BE2C (cell line): ENCODE results near the gene CFHR5. TPM values are rescaled to one million over a fixed set of nuclear protein-coding genes. Genes with fewer than 3 reads are reported as not detected.
"Not testable (repeated sequence)": the region's sequence is repeated elsewhere in the genome, so short reads cannot be mapped to it uniquely, and the experiment has no call there.

ENCODE experiments used
- DNase-seq: peaks from one replicate; pipeline ENCODE4 v3.0.0-alpha.2; 2020
- H3K27me3 ChIP-seq: fragments of 250-450 bp; sonication (Bioruptor Pico); 2 replicates; pipeline ENCODE4 v1.5.1; 2020; ENCODE audit warnings: mild to moderate bottlenecking
- H3K36me3 ChIP-seq: fragments of 250-450 bp; sonication (Bioruptor Pico); 2 replicates; pipeline ENCODE4 v1.5.1; 2020; ENCODE audit warnings: mild to moderate bottlenecking
- H3K4me1 ChIP-seq: fragments of 250-450 bp; sonication (Bioruptor Pico); 2 replicates; pipeline ENCODE4 v1.5.1; 2020
- H3K4me3 ChIP-seq: 2 replicates; pipeline ENCODE4 v1.5.1; 2011; ENCODE audit warnings: low read depth, low read length
- H3K9me3 ChIP-seq: fragments of 250-450 bp; sonication (Bioruptor Pico); 2 replicates; pipeline ENCODE4 v1.5.1; 2020
- polyA plus RNA-seq: library from polyadenylated mRNA; unstranded; fragments of >200 nt; gene quantifications from one replicate; pipeline ENCODE4 v1.2.1, GENCODE V29; 2012; ENCODE audit warnings: low read depth, missing spikeins; ENCODE audit not compliant: insufficient read length, insufficient read depth
- TF ChIP-seq, protein P1 (sequence below): IDR thresholded peaks from 2 replicates; pipeline ENCODE4 v1.5.1; 2012; ENCODE audit warnings: mild to moderate bottlenecking, low read depth, low read length

CFHR5 gene
- polyA plus RNA-seq, result not detected

DNA sequence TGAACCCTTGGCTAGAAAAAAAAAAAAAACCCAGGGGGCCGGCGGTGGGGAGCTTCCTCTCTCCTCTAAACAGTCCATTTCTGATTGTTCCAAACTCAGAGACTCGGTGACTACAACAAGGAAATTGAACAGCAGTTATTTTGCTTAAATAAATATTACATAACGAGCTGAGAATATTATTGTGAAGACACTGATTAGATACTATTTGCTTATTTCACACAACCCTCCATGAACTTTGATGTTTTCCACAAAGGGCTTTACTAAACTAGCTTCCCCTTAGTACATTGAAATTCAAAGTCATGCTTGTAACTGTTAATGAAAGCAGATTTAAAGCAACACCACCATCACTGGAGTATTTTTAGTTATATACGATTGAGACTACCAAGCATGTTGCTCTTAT lies at the start of gene CFHR5:
TSS of gene CFHR5 (plus strand) at position 279 of the 400 bp plus-strand sequence. CDS start at position 388, 109 bp downstream.
- Histone ChIP-seq H3K36me3 (no peaks in the 10 kb centered on the region), H3K4me3 (no peak within 1 kb of the TSS), H3K27me3 (peaks cover 9% of the 10 kb centered on the region), H3K9me3 (no peaks in the 10 kb centered on the region), H3K4me1 (no peaks in the 10 kb centered on the region)
- TF ChIP-seq, protein P1, sequence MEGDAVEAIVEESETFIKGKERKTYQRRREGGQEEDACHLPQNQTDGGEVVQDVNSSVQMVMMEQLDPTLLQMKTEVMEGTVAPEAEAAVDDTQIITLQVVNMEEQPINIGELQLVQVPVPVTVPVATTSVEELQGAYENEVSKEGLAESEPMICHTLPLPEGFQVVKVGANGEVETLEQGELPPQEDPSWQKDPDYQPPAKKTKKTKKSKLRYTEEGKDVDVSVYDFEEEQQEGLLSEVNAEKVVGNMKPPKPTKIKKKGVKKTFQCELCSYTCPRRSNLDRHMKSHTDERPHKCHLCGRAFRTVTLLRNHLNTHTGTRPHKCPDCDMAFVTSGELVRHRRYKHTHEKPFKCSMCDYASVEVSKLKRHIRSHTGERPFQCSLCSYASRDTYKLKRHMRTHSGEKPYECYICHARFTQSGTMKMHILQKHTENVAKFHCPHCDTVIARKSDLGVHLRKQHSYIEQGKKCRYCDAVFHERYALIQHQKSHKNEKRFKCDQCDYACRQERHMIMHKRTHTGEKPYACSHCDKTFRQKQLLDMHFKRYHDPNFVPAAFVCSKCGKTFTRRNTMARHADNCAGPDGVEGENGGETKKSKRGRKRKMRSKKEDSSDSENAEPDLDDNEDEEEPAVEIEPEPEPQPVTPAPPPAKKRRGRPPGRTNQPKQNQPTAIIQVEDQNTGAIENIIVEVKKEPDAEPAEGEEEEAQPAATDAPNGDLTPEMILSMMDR, result no peak
- no peak for DNase-seq

DNA sequence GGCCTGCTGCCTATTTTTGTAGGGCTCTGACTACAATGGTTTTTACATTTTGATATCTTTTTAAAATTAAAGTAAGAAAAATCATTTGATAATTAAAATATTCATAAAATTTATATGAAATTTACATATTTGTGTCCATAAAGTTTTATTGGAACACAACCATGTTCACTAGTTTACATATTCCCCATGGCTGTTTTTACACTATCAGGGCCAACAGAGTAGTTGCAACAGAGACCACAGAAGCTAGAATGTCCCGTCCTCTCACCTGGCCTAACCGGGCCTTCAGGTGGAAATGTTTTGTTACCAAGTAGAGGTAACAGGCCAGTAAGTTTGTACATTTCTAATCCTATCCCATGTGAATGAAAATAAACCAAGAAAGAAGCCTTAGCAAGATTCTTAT lies 44.5 kb upstream of the CFHR5 start:
- H3K4me3 ChIP-seq, H3K36me3 ChIP-seq, H3K4me1 ChIP-seq, H3K9me3 ChIP-seq, H3K27me3 ChIP-seq, DNase-seq: not testable (repeated sequence)

DNA sequence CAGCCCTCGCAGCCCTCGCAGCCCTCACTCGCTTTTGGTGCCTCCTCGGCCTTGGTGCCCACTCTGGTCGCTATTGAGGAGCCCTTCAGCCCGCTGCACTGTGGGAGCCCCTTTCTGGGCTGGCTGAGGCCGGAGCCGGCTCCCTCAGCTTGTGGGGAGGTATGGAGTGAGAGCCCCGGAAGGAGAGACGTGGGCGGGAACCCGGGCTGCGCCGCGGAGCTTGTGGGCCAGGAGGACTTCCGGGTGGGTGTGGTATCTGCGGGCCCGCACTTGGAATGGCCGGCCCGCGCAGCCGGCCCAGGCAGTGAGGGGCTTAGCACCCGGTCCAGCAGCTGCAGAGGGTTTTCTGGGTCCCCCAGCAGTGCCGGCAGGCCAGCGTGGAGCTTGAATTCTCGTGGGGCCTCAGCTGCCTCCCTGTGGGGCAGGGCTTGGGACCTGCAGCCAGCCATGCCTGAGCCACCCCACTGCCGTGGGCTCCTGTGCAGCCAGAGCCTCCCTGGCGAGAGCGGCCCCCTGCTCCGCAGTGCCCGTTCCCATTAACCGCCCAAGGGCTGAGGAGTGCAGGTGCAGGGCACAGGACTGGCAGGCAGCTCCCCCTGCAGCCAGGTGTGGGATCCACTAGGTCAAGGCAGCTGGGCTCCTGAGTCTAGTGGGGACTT lies 43.7 kb upstream of the CFHR5 start:
- H3K4me3 ChIP-seq, result no peak overlapping the region
- DNase-seq, result peak; percentile 8
- no peaks in the 10 kb centered on the region for H3K36me3 ChIP-seq
- no peaks in the 10 kb centered on the region for H3K4me1 ChIP-seq
- no peaks in the 10 kb centered on the region for H3K27me3 ChIP-seq
- TF ChIP-seq, protein P1, result no peak
- no peaks in the 10 kb centered on the region for H3K9me3 ChIP-seq

DNA sequence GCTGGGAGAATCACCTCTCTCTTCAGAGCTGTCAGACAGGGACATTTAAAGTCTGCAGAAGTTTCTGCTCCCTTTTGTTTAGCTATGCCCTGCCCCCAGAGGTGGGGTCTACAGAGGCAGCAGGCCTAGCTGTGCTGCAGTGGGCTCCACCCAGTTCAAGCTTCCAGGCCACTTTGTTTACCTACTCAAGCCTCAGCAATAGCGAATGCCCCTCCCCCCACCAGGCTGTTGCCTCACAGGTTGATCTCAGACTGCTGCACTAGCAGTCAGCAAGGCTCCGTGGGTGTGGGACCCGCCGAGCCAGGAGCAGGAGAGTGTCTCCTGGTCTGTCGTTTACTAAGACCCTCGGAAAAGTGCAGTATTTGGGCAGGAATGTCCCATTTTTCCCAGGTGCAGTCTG lies 35.9 kb upstream of the CFHR5 start:
- not testable (repeated sequence) for DNase-seq, H3K9me3 ChIP-seq, H3K4me3 ChIP-seq, H3K4me1 ChIP-seq, H3K36me3 ChIP-seq, H3K27me3 ChIP-seq

DNA sequence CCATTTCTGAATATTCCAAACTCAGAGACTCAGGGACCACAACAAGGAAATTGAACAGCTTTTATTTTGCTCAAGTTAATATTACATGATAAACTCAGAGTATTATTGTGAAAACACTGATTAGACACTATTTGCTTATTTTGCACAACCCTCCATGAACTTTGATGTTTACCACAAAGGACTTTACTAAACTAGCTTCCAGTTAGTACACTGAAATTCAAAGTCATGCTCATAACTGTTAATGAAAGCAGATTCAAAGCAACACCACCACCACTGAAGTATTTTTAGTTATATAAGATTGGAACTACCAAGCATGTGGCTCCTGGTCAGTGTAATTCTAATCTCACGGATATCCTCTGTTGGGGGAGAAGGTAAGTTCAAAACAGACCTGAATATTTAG lies 33.8 kb upstream of the CFHR5 start, which contains the start of gene CFHR2:
TSS of gene CFHR2 (plus strand) at position 171 of the 400 bp plus-strand sequence. CDS start at position 314, 143 bp downstream.
- H3K36me3 ChIP-seq, H3K4me1 ChIP-seq, H3K9me3 ChIP-seq, H3K27me3 ChIP-seq, DNase-seq, H3K4me3 ChIP-seq: not testable (repeated sequence)

DNA sequence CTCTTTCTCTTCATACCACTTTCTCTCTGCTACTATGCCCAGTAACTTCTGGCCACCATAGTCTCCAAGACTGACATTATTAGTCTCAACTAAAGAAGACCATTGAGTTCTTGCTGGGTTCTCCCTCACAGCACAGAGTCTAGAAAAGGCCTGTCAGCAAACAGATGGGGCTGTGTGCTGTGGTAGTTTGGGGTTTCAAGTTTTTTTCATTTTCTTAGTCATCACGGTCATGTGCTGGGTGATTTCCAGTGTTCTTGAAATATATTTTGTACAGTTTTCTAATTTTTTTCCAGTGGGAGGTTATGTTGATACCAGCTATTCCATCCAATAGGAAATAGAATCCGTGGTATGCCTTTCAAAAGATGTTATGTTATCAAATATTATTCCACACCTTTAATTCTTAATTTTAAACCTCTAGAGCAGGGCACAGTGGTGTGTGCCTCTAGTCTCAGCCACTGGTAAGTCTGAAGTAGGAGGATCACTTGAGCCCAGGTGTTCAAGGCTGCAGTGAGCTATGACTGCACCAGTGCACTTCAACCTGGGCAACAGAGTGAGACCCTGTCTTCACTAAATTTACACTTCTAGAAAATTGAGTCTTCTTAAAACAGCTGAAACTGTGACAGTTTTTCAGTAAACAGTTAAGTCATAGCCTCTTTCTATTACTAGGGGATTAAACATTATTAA lies 25.5 kb upstream of the CFHR5 start:
- H3K4me1 ChIP-seq, result no peaks in the 10 kb centered on the region
- H3K27me3 ChIP-seq, result peaks cover 2% of the 10 kb centered on the region
- DNase-seq, result no peak
- TF ChIP-seq, protein P1, result no peak
- no peaks in the 10 kb centered on the region for H3K36me3 ChIP-seq
- no peak overlapping the region for H3K4me3 ChIP-seq
- no peaks in the 10 kb centered on the region for H3K9me3 ChIP-seq

DNA sequence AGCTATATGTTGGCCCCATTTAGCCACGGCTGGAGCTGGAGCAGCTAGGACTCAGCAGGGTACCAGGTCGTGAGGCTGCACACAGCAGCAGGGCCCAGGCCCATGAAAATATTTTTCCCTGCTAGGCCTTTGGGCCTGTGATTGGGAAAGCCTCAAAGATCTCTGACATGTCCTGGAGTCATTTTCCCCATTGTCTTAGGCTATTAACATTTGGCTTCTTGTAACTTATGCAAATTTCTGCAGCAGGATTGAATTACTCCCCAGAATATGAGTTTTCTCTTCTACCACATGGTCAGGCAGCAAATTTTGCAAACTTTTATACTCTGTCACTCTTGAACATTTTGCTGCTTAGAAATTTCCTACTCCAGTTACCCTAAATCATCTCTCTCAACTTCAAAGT lies 22.6 kb upstream of the CFHR5 start:
- TF ChIP-seq, protein P1, result no peak
- Histone ChIP-seq H3K9me3 (no peaks in the 10 kb centered on the region), H3K27me3 (peaks cover 6% of the 10 kb centered on the region), H3K4me3 (no peak overlapping the region), H3K4me1 (no peaks in the 10 kb centered on the region), H3K36me3 (no peaks in the 10 kb centered on the region)
- no peak for DNase-seq
